OCI-LY1 (cell line): ENCODE measurements around the gene MET.

Source experiments
- H2AFZ ChIP-seq: fragments of 200-600 bp; sonication (generic), shearing (Covaris generic); 2 replicates; pipeline ENCODE4 v1.6.0; 2014; ENCODE audit warnings: antibody characterized with exemption, mild to moderate bottlenecking, low read length
- H3F3A ChIP-seq: fragments of 200-600 bp; sonication (generic), shearing (Covaris generic); 2 replicates; pipeline ENCODE4 v1.6.0; 2014; ENCODE audit warnings: mild to moderate bottlenecking, antibody characterized with exemption, low read length, moderate library complexity; ENCODE audit not compliant: insufficient read depth
- H3K27ac ChIP-seq: fragments of 200-600 bp; sonication (generic); 2 replicates; pipeline ENCODE4 v1.5.1; 2014; ENCODE audit warnings: low read length, mixed run types, mild to moderate bottlenecking, low read depth; ENCODE audit not compliant: poor library complexity, severe bottlenecking
- H3K27me3 ChIP-seq: fragments of 200-600 bp; sonication (generic); 2 replicates; pipeline ENCODE4 v1.6.0; 2014; ENCODE audit warnings: antibody characterized with exemption, mild to moderate bottlenecking, low read length, moderate library complexity; ENCODE audit not compliant: insufficient read depth
- H3K36me3 ChIP-seq: fragments of 200-600 bp; sonication (generic); 2 replicates; pipeline ENCODE4 v1.6.1; 2014; ENCODE audit warnings: mild to moderate bottlenecking, antibody characterized with exemption, low read length, moderate library complexity, mixed read lengths; ENCODE audit not compliant: insufficient read depth
- H3K4me1 ChIP-seq: fragments of 200-600 bp; sonication (generic); 2 replicates; pipeline ENCODE4 v1.5.1; 2014; ENCODE audit warnings: mild to moderate bottlenecking, low read length, moderate library complexity; ENCODE audit not compliant: insufficient read depth, severe bottlenecking
- H3K4me2 ChIP-seq: fragments of 200-600 bp; sonication (generic), shearing (Covaris generic); 2 replicates; pipeline ENCODE4 v1.6.1; 2014; ENCODE audit warnings: low read length
- H3K4me3 ChIP-seq: fragments of 200-600 bp; sonication (generic); 2 replicates; pipeline ENCODE4 v1.5.1; 2014; ENCODE audit warnings: low read length, low read depth, mild to moderate bottlenecking, mixed read lengths; ENCODE audit not compliant: poor library complexity, severe bottlenecking
- H3K79me2 ChIP-seq: fragments of 200-600 bp; shearing (Covaris generic); 2 replicates; pipeline ENCODE4 v1.6.1; 2016; ENCODE audit warnings: mixed run types, low read length, mixed read lengths; ENCODE audit not compliant: insufficient read depth
- H3K9ac ChIP-seq: fragments of 200-600 bp; sonication (generic), shearing (Covaris generic); 2 replicates; pipeline ENCODE4 v1.6.1; 2014; ENCODE audit warnings: mild to moderate bottlenecking, low read length, mixed read lengths
- H3K9me2 ChIP-seq: fragments of 200-600 bp; sonication (generic), shearing (Covaris generic); 2 replicates; pipeline ENCODE4 v1.6.1; 2014; ENCODE audit warnings: low read depth, mild to moderate bottlenecking, low read length, mixed read lengths
- H3K9me3 ChIP-seq: fragments of 200-600 bp; shearing (Covaris generic); 2 replicates; pipeline ENCODE4 v1.6.1; 2014; ENCODE audit warnings: low read length, mixed read lengths
- H4K20me1 ChIP-seq: fragments of 200-600 bp; sonication (generic), shearing (Covaris generic); 2 replicates; pipeline ENCODE4 v1.6.0; 2016; ENCODE audit warnings: mild to moderate bottlenecking, low read length; ENCODE audit not compliant: insufficient read depth
- CTCF ChIP-seq: fragments of 200-600 bp; sonication (generic), shearing (Covaris generic); IDR thresholded peaks from 2 replicates; pipeline ENCODE4 v1.5.1; 2017; ENCODE audit warnings: mild to moderate bottlenecking, antibody characterized with exemption, low read length, moderate library complexity, mixed read lengths
- EZH2 ChIP-seq: fragments of 200-600 bp; sonication (generic), shearing (Covaris generic); IDR thresholded peaks from 2 replicates; pipeline ENCODE4 v1.8.0; 2017; ENCODE audit warnings: borderline replicate concordance, mixed run types, mild to moderate bottlenecking, antibody characterized with exemption, low read length, moderate library complexity, mixed read lengths

Gene MET

GRCh38 chr7:116726713-116727431, 54.9 kb downstream of the MET start:
- H4K20me1 ChIP-seq: no peaks in the 10 kb centered on the region
- TF ChIP-seq CTCF (no peak), EZH2 (no peak)
- H3K4me3 ChIP-seq: no peak overlapping the region
- no peaks in the 10 kb centered on the region for H3K4me1 ChIP-seq
- H2AFZ ChIP-seq: no peak overlapping the region
- no peaks in the 10 kb centered on the region for H3K9me2 ChIP-seq
- no peaks in the 10 kb centered on the region for H3K36me3 ChIP-seq
- H3K4me2 ChIP-seq: no peak overlapping the region
- H3K27ac ChIP-seq: no peak overlapping the region
- no peaks in the 10 kb centered on the region for H3K9me3 ChIP-seq
- no peaks in the 10 kb centered on the region for H3F3A ChIP-seq
- no peak overlapping the region for H3K9ac ChIP-seq
- H3K79me2 ChIP-seq: no peaks in the 10 kb centered on the region
- no peaks in the 10 kb centered on the region for H3K27me3 ChIP-seq

- H3K36me3 ChIP-seq: no peaks in the 10 kb centered on the region
- H3K4me2 ChIP-seq: no peak overlapping the region
- H3K9me3 ChIP-seq: no peaks in the 10 kb centered on the region
- H3K79me2 ChIP-seq: no peaks in the 10 kb centered on the region
- no peaks in the 10 kb centered on the region for H4K20me1 ChIP-seq
- TF ChIP-seq CTCF (no peak), EZH2 (no peak)
- H3F3A ChIP-seq: no peaks in the 10 kb centered on the region
- no peak overlapping the region for H2AFZ ChIP-seq
- no peak overlapping the region for H3K4me3 ChIP-seq
- no peaks in the 10 kb centered on the region for H3K4me1 ChIP-seq
- no peaks in the 10 kb centered on the region for H3K27me3 ChIP-seq
- H3K9me2 ChIP-seq: no peaks in the 10 kb centered on the region
- H3K9ac ChIP-seq: no peak overlapping the region
- no peak overlapping the region for H3K27ac ChIP-seq
These were observed 55.5 kb downstream of the MET start for GRCh38 chr7:116727432-116728009.

GRCh38 chr7:116728413-116728812, 56.4 kb downstream of the MET start:
- Histone ChIP-seq H3K27ac (no peak overlapping the region), H3K4me2 (no peak overlapping the region), H2AFZ (no peak overlapping the region), H3K9ac (no peak overlapping the region), H3K9me2 (no peaks in the 10 kb centered on the region), H3K9me3 (no peaks in the 10 kb centered on the region), H4K20me1 (no peaks in the 10 kb centered on the region), H3K4me3 (no peak overlapping the region), H3K4me1 (no peaks in the 10 kb centered on the region), H3K79me2 (no peaks in the 10 kb centered on the region), H3K27me3 (no peaks in the 10 kb centered on the region), H3F3A (no peaks in the 10 kb centered on the region), H3K36me3 (no peaks in the 10 kb centered on the region)
- TF ChIP-seq CTCF: no peak
